ENCODE measurements around the gene MAPK8. TPM values are rescaled to one million over a fixed set of nuclear protein-coding genes. Genes with fewer than 3 reads are reported as not detected.

Gene MAPK8
- total RNA-seq, 1 experiment from 2014 or later, result 67.5 TPM

DNA sequence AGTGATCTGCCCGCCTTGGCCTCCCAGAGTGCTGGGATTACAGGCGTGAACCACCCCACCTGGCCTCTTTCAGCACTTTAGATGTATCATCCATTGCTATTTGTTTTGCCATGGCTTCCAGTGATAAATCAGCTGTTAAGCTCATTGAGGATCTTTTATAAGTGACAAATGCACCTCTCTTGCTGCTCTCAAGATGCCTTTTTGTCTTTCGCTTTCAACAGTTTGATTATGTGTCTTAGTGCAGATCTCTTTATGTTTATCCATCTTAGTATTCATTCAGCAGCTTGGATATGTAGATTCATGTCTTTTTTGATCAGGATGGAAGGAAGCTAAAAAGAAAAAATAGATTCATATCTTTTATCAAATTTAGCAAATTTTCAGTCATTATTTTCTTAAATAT lies 105.6 kb downstream of the MAPK8 start:
- no peaks in the 10 kb centered on the region for H3K4me1 ChIP-seq (replicated peaks; ENCODE audit: insufficient read depth)
- no peaks in the 10 kb centered on the region for H4K20me1 ChIP-seq (ENCODE audit: insufficient read depth)
- H3K4me3 ChIP-seq, result no peak overlapping the region
- CTCF ChIA-PET, result interaction anchor here (0.7 kb wide), 1 partner anchor 49 kb away, joined by 13 read pairs; no protein-coding TSS in a partner anchor
- no peaks in the 10 kb centered on the region for H3K27me3 ChIP-seq (ENCODE audit: insufficient read depth, low read depth)
- no peak for TF ChIP-seq EZH2 (IDR thresholded peaks at IDR 0.05; ENCODE audit: low read depth)
- TF ChIP-seq, protein P1, sequence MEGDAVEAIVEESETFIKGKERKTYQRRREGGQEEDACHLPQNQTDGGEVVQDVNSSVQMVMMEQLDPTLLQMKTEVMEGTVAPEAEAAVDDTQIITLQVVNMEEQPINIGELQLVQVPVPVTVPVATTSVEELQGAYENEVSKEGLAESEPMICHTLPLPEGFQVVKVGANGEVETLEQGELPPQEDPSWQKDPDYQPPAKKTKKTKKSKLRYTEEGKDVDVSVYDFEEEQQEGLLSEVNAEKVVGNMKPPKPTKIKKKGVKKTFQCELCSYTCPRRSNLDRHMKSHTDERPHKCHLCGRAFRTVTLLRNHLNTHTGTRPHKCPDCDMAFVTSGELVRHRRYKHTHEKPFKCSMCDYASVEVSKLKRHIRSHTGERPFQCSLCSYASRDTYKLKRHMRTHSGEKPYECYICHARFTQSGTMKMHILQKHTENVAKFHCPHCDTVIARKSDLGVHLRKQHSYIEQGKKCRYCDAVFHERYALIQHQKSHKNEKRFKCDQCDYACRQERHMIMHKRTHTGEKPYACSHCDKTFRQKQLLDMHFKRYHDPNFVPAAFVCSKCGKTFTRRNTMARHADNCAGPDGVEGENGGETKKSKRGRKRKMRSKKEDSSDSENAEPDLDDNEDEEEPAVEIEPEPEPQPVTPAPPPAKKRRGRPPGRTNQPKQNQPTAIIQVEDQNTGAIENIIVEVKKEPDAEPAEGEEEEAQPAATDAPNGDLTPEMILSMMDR (conservative IDR thresholded peaks at IDR 0.05), result no peak
- POLR2A ChIA-PET (ENCODE audit: unreplicated experiment), result no interaction called here
- H3K36me3 ChIP-seq (ENCODE audit: low read depth), result peaks cover 21% of the 10 kb centered on the region
- H3F3A ChIP-seq (ENCODE audit: insufficient read depth, low read depth), result no peaks in the 10 kb centered on the region
- H2AFZ ChIP-seq, result no peak overlapping the region
- no peak overlapping the region for H3K4me2 ChIP-seq
- intact Hi-C loops (cut with micrococcal nuclease; ENCODE audit: unreplicated experiment), result no loop called here
- no peak overlapping the region for H3K27ac ChIP-seq
- no TSS peak for BruUV-seq (replicated peaks)
- peaks cover 13% of the 10 kb centered on the region; the same call in 1 of the 2 replicates for H3K9me3 ChIP-seq (ENCODE audit: insufficient read depth, low read depth)
- H3K79me2 ChIP-seq (ENCODE audit: low read depth), result no peaks in the 10 kb centered on the region
- no peaks in the 10 kb centered on the region for H3K9me2 ChIP-seq (ENCODE audit: insufficient read depth)
- DNase-seq, result no peak

DNA sequence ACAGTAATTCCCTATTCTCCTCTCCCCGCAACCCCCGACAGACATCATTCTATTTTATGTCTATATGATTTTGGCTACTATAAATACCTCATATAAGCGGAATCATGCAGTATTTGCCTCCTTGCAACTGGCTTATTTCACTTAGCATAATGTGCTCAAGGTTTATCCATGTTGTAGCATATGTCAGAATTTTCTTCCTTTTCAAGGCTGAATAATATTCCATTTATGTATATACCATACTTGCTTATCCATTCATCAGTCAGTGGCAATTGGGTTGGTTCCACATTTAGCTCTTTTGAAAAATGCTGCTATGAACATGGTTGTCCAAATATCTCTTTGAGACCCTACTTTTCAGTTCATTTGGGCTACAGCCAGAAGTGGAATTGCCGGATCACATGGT lies 106.5 kb downstream of the MAPK8 start:
- Histone ChIP-seq H3K4me1 (replicated peaks; ENCODE audit: insufficient read depth) (no peaks in the 10 kb centered on the region), H3K9me3 (ENCODE audit: insufficient read depth, low read depth) (peaks cover 13% of the 10 kb centered on the region; the same call in 1 of the 2 replicates), H3K36me3 (ENCODE audit: low read depth) (peaks cover 21% of the 10 kb centered on the region), H3K79me2 (ENCODE audit: low read depth) (no peaks in the 10 kb centered on the region), H3F3A (ENCODE audit: insufficient read depth, low read depth) (no peaks in the 10 kb centered on the region), H3K4me3 (no peak overlapping the region), H3K9me2 (ENCODE audit: insufficient read depth) (no peaks in the 10 kb centered on the region), H3K4me2 (no peak overlapping the region), H4K20me1 (ENCODE audit: insufficient read depth) (no peaks in the 10 kb centered on the region), H2AFZ (no peak overlapping the region), H3K27me3 (ENCODE audit: insufficient read depth, low read depth) (no peaks in the 10 kb centered on the region), H3K27ac (no peak overlapping the region)
- ChIA-PET CTCF (no interaction called here), POLR2A (ENCODE audit: unreplicated experiment) (no interaction called here)
- intact Hi-C loops (cut with micrococcal nuclease; ENCODE audit: unreplicated experiment), result no loop called here
- no TSS peak for BruUV-seq (replicated peaks)
- no peak for DNase-seq
- TF ChIP-seq EZH2 (IDR thresholded peaks at IDR 0.05; ENCODE audit: low read depth), result no peak
- TF ChIP-seq, protein P1 (conservative IDR thresholded peaks at IDR 0.05), result no peak

DNA sequence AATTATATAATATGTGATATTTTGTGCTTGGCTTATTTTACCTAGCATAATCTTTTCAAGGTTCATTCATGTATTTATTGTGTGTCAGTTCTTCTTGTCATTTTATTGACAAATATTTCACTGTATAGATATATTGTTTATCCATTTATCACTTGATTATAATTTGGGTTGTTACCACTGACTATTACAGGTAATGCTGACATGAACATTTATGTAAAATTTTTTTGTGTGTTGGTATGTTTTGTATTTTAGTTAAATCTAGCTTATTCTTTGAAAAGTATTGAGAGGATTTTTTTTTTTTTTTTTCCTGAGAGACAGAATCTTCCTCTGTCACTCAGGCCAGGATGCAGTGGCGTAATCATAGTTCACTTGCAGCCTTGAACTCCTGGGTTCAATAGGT lies 107.7 kb downstream of the MAPK8 start:
- BruUV-seq (replicated peaks), result no TSS peak
- Histone ChIP-seq H3K4me3 (no peak overlapping the region), H3K9me2 (ENCODE audit: insufficient read depth) (no peaks in the 10 kb centered on the region), H3K4me1 (replicated peaks; ENCODE audit: insufficient read depth) (no peaks in the 10 kb centered on the region), H2AFZ (no peak overlapping the region), H3F3A (ENCODE audit: insufficient read depth, low read depth) (no peaks in the 10 kb centered on the region), H3K27me3 (ENCODE audit: insufficient read depth, low read depth) (no peaks in the 10 kb centered on the region), H4K20me1 (ENCODE audit: insufficient read depth) (no peaks in the 10 kb centered on the region), H3K79me2 (ENCODE audit: low read depth) (no peaks in the 10 kb centered on the region), H3K4me2 (no peak overlapping the region), H3K9me3 (ENCODE audit: insufficient read depth, low read depth) (peaks cover 13% of the 10 kb centered on the region; the same call in 1 of the 2 replicates), H3K36me3 (ENCODE audit: low read depth) (peaks cover 21% of the 10 kb centered on the region), H3K27ac (no peak overlapping the region)
- TF ChIP-seq, protein P1 (conservative IDR thresholded peaks at IDR 0.05), result no peak
- no peak for TF ChIP-seq EZH2 (IDR thresholded peaks at IDR 0.05; ENCODE audit: low read depth)
- ChIA-PET POLR2A (ENCODE audit: unreplicated experiment) (interaction anchor here (0.6 kb wide), 1 partner anchor 10 kb away, joined by 19 read pairs; no protein-coding TSS in a partner anchor), CTCF (no interaction called here)
- DNase-seq, result no peak
- intact Hi-C loops (cut with micrococcal nuclease; ENCODE audit: unreplicated experiment), result no loop called here

All from PC-9 (cell line).